RWPE2 (cell line): ENCODE results near the gene SLC9A7.
A peak's percentile ranks its signal among the peaks of the same experiment; 100 is the strongest.

Source experiments
- ATAC-seq: fragments of 200-7000 bp; cut with Tn5 transposase; 3 replicates; pipeline ENCODE4 v1.9.1; 2021; ENCODE audit warnings: low read depth
- DNase-seq: peaks from one replicate; pipeline ENCODE4 v3.0.0-alpha.2; 2020; ENCODE audit warnings: low spot score
- H3K27ac ChIP-seq: fragments of 450-650 bp; 2 replicates; pipeline ENCODE4 v1.5.1; 2017; ENCODE audit warnings: mild to moderate bottlenecking; ENCODE audit not compliant: poor library complexity, severe bottlenecking
- H3K27me3 ChIP-seq: fragments of 250-450 bp; sonication (Bioruptor Pico); 2 replicates; pipeline ENCODE4 v1.5.1; 2021; ENCODE audit warnings: mild to moderate bottlenecking, moderate library complexity; ENCODE audit not compliant: insufficient read depth, poor library complexity, severe bottlenecking
- H3K36me3 ChIP-seq: fragments of 250-450 bp; sonication (Bioruptor Pico); 2 replicates; pipeline ENCODE4 v1.5.1; 2020; ENCODE audit warnings: low read depth, mild to moderate bottlenecking, moderate library complexity
- H3K4me1 ChIP-seq: fragments of 250-450 bp; sonication (Bioruptor Pico); 2 replicates; pipeline ENCODE4 v1.5.1; 2021; ENCODE audit warnings: mild to moderate bottlenecking, moderate library complexity; ENCODE audit not compliant: insufficient read depth, poor library complexity, severe bottlenecking
- H3K4me3 ChIP-seq: fragments of 250-450 bp; sonication (Bioruptor Pico); 2 replicates; pipeline ENCODE4 v1.5.1; 2021; ENCODE audit warnings: mild to moderate bottlenecking, moderate library complexity; ENCODE audit not compliant: severe bottlenecking
- H3K9me3 ChIP-seq: fragments of 250-450 bp; sonication (Bioruptor Pico); 2 replicates; pipeline ENCODE4 v1.5.1; 2021; ENCODE audit warnings: mild to moderate bottlenecking, moderate library complexity; ENCODE audit not compliant: severe bottlenecking
- TF ChIP-seq, protein P1 (sequence below): fragments of 450-650 bp; IDR thresholded peaks from one replicate; pipeline ENCODE4 v1.5.1; 2017; ENCODE audit warnings: mild to moderate bottlenecking, moderate library complexity; ENCODE audit not compliant: poor library complexity, severe bottlenecking

Gene SLC9A7

DNA sequence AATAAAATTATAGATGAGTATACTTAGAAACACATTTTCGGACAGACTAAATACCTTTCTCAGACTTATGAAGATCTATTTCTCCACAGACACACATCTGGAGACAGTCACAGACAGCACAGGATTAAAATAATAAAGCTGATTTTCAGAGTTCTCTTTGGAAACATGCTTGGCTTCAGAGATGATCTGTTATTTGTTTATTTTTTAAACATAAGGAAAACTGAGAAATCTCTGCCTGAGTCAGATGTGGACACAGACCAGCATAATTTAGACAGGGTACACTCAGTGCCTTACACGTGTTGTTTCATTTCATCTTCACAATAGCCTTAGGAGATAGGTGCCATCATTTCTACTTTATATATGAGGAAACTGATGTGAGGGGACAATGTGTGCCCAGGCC is 92.1 kb downstream of the SLC9A7 start:
- H3K36me3 ChIP-seq = no peaks in the 10 kb centered on the region
- H3K4me1 ChIP-seq = peaks cover 12% of the 10 kb centered on the region
- H3K9me3 ChIP-seq = no peaks in the 10 kb centered on the region
- TF ChIP-seq, protein P1, sequence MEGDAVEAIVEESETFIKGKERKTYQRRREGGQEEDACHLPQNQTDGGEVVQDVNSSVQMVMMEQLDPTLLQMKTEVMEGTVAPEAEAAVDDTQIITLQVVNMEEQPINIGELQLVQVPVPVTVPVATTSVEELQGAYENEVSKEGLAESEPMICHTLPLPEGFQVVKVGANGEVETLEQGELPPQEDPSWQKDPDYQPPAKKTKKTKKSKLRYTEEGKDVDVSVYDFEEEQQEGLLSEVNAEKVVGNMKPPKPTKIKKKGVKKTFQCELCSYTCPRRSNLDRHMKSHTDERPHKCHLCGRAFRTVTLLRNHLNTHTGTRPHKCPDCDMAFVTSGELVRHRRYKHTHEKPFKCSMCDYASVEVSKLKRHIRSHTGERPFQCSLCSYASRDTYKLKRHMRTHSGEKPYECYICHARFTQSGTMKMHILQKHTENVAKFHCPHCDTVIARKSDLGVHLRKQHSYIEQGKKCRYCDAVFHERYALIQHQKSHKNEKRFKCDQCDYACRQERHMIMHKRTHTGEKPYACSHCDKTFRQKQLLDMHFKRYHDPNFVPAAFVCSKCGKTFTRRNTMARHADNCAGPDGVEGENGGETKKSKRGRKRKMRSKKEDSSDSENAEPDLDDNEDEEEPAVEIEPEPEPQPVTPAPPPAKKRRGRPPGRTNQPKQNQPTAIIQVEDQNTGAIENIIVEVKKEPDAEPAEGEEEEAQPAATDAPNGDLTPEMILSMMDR = no peak
- ATAC-seq (no peak), DNase-seq (no peak)
- H3K27ac ChIP-seq = no peak overlapping the region
- no peak overlapping the region for H3K4me3 ChIP-seq
- no peaks in the 10 kb centered on the region for H3K27me3 ChIP-seq

DNA sequence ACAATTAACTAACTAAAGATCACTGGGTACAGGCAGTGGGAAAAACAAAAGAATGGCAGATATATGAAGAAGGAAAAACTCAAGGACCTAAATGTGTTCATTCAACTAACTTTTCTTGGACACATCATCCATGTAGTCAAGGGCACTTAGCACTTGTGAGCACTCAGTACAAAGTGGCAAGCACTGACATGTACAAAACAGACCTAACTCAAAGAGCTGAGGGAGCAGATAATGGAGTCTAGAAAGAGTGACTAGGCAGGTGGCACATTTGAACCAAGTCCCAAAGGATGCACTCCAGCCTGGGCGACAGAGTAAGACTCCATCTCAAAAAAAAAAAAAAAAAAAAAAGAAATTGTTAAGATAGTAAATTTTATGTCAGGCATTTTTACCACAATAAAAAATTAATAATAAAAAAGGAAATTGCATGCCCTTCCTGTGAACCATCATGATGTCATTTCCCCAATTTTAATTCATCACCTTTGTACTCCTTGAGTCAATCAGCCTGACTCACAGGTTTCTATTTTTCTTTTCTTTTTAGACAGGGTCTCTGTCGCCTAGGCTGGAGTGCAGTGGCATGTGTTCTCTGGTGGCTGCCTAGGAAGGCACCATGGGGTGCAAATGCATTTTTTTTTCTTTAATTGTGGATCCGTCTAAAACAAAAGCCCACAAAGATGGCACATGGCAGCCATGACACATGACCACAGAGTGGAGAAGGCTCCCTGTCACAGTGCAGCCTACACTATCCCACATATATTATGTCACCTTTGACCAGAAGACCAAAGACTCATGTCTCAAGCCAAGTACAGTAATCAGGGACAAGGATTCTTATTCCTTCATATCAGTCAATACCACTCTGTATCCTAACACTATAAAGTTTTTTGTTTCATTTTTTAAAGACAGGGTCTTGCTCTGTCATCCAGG is 93.4 kb downstream of the SLC9A7 start:
- ATAC-seq (peak; percentile 61; the same call in 1 of the 3 replicates), DNase-seq (no peak)
- no peaks in the 10 kb centered on the region for H3K36me3 ChIP-seq
- H3K9me3 ChIP-seq = no peaks in the 10 kb centered on the region
- TF ChIP-seq, protein P1 = no peak
- H3K27me3 ChIP-seq = no peaks in the 10 kb centered on the region
- H3K4me1 ChIP-seq = peaks cover 12% of the 10 kb centered on the region
- H3K4me3 ChIP-seq = no peak overlapping the region
- H3K27ac ChIP-seq = peak overlapping the region; percentile 67

DNA sequence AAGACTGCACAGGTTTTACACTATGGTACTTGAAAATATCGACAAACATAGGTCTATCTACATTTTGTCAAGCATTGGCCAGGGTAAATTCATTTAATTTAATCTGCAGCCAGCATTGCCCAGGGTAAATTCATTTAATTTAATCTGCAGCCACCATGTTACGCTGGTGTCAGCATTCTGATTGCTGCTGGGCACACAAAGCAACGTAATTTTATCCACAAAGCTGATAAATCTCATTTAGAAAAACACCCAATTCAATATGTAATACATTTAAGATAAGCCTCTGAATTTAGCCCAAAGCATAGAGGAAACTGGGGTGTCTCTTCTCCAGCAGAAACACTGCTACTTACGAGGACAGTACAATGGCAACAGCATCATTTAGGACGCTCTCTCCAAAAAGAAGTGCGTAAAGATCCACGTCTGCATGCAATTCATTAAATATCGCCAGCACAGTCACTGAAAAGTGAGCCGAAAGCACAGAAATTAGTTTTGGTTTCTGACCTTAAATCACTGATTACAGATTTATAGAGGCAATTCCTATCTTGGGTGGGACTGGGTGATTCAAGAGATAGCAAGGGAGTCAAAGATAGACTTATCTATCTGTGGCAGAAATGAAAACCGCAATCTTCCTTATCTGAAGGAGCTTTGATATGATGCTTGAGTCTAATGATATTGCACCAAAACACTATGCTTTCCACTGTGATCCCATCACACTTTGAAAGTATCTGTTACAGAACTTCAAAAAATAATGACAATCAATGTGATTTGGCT is 96.5 kb downstream of the SLC9A7 start:
- H3K9me3 ChIP-seq = no peaks in the 10 kb centered on the region

DNA sequence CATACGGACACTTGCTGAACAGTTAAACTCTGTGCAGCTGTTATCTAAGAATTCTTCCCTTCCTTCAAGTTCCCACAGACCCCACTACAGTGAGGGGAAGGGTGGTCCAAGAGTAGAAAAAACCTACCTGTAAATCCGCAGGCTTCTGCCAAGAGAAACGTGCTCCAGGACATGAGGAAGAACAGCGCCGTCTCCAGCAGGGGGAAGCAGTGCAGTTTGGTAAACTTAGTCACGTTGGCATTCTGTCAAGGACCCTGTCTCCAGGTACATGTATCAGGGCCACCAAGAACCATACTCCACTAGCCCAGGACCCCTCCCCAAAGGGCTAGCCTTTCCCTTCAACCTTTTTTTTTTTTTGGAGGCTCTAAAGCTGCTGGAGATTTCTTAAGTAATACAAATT is 105.4 kb downstream of the SLC9A7 start:
- Histone ChIP-seq H3K4me3 (no peak overlapping the region), H3K27ac (no peak overlapping the region), H3K4me1 (peaks cover 8% of the 10 kb centered on the region), H3K27me3 (no peaks in the 10 kb centered on the region), H3K36me3 (no peaks in the 10 kb centered on the region), H3K9me3 (no peaks in the 10 kb centered on the region)
- DNase-seq (no peak), ATAC-seq (no peak)
- TF ChIP-seq, protein P1 = peak; percentile 35

More for the DNA sequence above, 96.5 kb downstream of the SLC9A7 start:
- TF ChIP-seq, protein P1 = no peak
- H3K36me3 ChIP-seq = no peaks in the 10 kb centered on the region
- H3K27me3 ChIP-seq = no peaks in the 10 kb centered on the region
- ATAC-seq = no peak
- H3K4me3 ChIP-seq = no peak overlapping the region
- DNase-seq = no peak
- peaks cover 12% of the 10 kb centered on the region for H3K4me1 ChIP-seq
- H3K27ac ChIP-seq = no peak overlapping the region
